Smooth muscle cell (in vitro differentiated cells): ENCODE measurements around the gene MTCL3.

ENCODE experiments used
- DNase-seq: peaks from one replicate; lab custom pipeline; 2025; ENCODE audit not compliant: unreplicated experiment; lab: John Stamatoyannopoulos, UW
- H2AFZ ChIP-seq: fragments of 200-600 bp; sonication (generic); 2 replicates; pipeline ENCODE4 v1.6.0; 2016; ENCODE audit warnings: antibody characterized with exemption, low read depth, mild to moderate bottlenecking
- H3F3A ChIP-seq: fragments of 200-600 bp; sonication (generic); 2 replicates; pipeline ENCODE4 v1.6.0; 2017; ENCODE audit warnings: antibody characterized with exemption, low read depth
- H3K27ac ChIP-seq: fragments of 200-600 bp; sonication (generic); 2 replicates; pipeline ENCODE4 v1.5.1; 2016; ENCODE audit warnings: low read depth, mild to moderate bottlenecking
- H3K27me3 ChIP-seq: fragments of 200-600 bp; sonication (generic); 2 replicates; pipeline ENCODE4 v1.6.1; 2016; ENCODE audit warnings: low read depth, mild to moderate bottlenecking
- H3K36me3 ChIP-seq: fragments of 200-600 bp; sonication (generic); 2 replicates; pipeline ENCODE4 v1.5.1; 2016; ENCODE audit warnings: low read depth
- H3K4me1 ChIP-seq: fragments of 200-600 bp; sonication (generic); 2 replicates; pipeline ENCODE4 v1.5.1; 2016; ENCODE audit warnings: low read depth
- H3K4me2 ChIP-seq: fragments of 200-600 bp; sonication (generic); 2 replicates; pipeline ENCODE4 v1.6.0; 2016; ENCODE audit warnings: mild to moderate bottlenecking
- H3K4me3 ChIP-seq: fragments of 200-600 bp; sonication (generic); 2 replicates; pipeline ENCODE4 v1.5.1; 2016; ENCODE audit warnings: mild to moderate bottlenecking
- H3K79me2 ChIP-seq: fragments of 200-600 bp; sonication (generic); 2 replicates; pipeline ENCODE4 v1.6.0; 2016; ENCODE audit warnings: low read depth, mild to moderate bottlenecking
- H3K9ac ChIP-seq: fragments of 200-600 bp; sonication (generic); 2 replicates; pipeline ENCODE4 v1.6.0; 2016; ENCODE audit warnings: low read depth
- H3K9me3 ChIP-seq: fragments of 200-600 bp; sonication (generic); replicated peaks from 2 replicates; pipeline ENCODE4 v1.5.1; 2016; ENCODE audit warnings: low read depth
- H4K20me1 ChIP-seq: fragments of 200-600 bp; sonication (generic); 2 replicates; pipeline ENCODE4 v1.6.0; 2016; ENCODE audit warnings: low read depth
- WGBS: methylation state at CpG from one replicate; pipeline ENCODE4 v1.1.7; 2016; ENCODE audit warnings: low lambda C conversion rate; 5-methylcytosine and 5-hydroxymethylcytosine counted together
- TF ChIP-seq, protein P1 (sequence below): fragments of 200-600 bp; sonication (generic); IDR thresholded peaks from 2 replicates; pipeline ENCODE4 v1.5.1; 2017; ENCODE audit warnings: borderline replicate concordance, mild to moderate bottlenecking, antibody characterized with exemption; ENCODE audit not compliant: insufficient read depth, poor library complexity, severe bottlenecking

Gene MTCL3

DNA sequence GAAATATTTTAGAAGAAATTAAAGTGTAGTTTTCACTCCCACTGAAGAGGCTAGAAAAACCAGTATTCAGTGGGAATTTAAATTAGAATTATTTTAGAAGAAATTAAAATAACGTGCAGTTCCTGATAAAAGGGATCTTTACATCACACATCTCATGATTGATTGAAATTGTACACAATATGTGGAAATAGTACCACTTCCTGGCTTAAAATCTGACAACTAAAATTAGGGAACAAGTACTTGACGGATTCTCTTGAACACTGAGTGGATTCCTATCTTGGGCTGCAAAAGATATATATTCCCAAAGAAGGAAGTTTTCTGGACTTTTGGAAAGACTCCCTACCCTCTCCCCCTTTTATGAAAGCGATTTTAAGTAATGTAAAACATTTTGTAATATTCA, 14.6 kb upstream of the MTCL3 start:
- Histone ChIP-seq H2AFZ (no peak overlapping the region), H4K20me1 (no peaks in the 10 kb centered on the region), H3K4me3 (no peak overlapping the region), H3K36me3 (no peaks in the 10 kb centered on the region), H3K9me3 (no peaks in the 10 kb centered on the region), H3K4me1 (no peaks in the 10 kb centered on the region), H3K27ac (no peak overlapping the region), H3F3A (no peaks in the 10 kb centered on the region), H3K27me3 (peaks cover 28% of the 10 kb centered on the region), H3K4me2 (no peak overlapping the region), H3K79me2 (no peaks in the 10 kb centered on the region), H3K9ac (no peak overlapping the region)
- TF ChIP-seq, protein P1, sequence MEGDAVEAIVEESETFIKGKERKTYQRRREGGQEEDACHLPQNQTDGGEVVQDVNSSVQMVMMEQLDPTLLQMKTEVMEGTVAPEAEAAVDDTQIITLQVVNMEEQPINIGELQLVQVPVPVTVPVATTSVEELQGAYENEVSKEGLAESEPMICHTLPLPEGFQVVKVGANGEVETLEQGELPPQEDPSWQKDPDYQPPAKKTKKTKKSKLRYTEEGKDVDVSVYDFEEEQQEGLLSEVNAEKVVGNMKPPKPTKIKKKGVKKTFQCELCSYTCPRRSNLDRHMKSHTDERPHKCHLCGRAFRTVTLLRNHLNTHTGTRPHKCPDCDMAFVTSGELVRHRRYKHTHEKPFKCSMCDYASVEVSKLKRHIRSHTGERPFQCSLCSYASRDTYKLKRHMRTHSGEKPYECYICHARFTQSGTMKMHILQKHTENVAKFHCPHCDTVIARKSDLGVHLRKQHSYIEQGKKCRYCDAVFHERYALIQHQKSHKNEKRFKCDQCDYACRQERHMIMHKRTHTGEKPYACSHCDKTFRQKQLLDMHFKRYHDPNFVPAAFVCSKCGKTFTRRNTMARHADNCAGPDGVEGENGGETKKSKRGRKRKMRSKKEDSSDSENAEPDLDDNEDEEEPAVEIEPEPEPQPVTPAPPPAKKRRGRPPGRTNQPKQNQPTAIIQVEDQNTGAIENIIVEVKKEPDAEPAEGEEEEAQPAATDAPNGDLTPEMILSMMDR: no peak
- DNase-seq: no peak
- 86% methylated on average over 3 of the region's 3 CpGs for WGBS

DNA sequence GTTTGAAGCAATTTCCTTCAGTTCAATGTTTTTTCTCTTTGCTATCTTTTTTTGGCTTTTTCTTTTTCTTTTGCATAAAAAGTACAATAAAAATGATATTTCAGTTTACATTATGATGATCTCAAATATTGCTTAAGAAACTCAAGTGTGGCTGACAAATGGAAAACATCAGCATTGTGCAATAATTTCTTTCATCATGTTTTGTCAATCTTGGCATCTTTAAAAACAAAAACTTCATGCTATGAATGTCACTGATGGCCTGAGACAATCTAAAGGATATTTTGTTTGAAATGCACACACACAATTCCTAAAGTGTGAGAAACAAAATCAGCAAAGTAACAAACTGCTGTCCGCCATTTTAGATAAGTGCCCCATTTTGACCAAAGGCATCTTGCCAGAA, 13.9 kb upstream of the MTCL3 start:
- H3K36me3 ChIP-seq: no peaks in the 10 kb centered on the region

DNA sequence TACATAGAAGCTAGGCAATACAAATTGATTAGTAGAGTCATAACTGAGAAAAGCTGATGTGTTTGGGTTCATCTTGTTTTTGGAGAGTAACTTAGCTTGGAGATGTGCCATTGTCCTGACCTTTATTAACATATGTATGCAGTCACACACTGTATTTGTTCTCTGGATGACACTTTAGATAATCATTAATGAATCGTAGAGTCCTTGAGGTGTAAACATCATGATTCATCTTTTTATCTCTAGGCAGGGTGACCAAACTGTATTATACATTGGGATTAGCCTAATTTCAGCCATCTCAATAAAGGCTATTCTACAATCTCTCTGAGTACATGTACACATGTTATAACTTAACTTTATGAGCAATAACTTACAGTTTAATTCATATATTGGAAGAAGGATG, 3.6 kb upstream of the MTCL3 start:
- no peak overlapping the region for H3K4me2 ChIP-seq
- H3K4me1 ChIP-seq: peaks cover 3% of the 10 kb centered on the region
- H3K4me3 ChIP-seq: no peak overlapping the region
- H3K9me3 ChIP-seq: no peaks in the 10 kb centered on the region
- no peaks in the 10 kb centered on the region for H3F3A ChIP-seq
- no peak overlapping the region for H2AFZ ChIP-seq
- no peak for DNase-seq
- no peaks in the 10 kb centered on the region for H3K79me2 ChIP-seq
- no peak overlapping the region for H3K9ac ChIP-seq
- H4K20me1 ChIP-seq: no peaks in the 10 kb centered on the region
- no peaks in the 10 kb centered on the region for H3K36me3 ChIP-seq
- WGBS: 84% methylated on average over 1 of the region's 1 CpG
- H3K27ac ChIP-seq: no peak overlapping the region
- H3K27me3 ChIP-seq: peaks cover 33% of the 10 kb centered on the region
- TF ChIP-seq, protein P1: no peak

More for the DNA sequence above, 13.9 kb upstream of the MTCL3 start:
- TF ChIP-seq, protein P1: no peak
- Histone ChIP-seq H3K4me2 (no peak overlapping the region), H3K79me2 (no peaks in the 10 kb centered on the region), H4K20me1 (no peaks in the 10 kb centered on the region), H3K27me3 (peaks cover 28% of the 10 kb centered on the region), H3K9me3 (no peaks in the 10 kb centered on the region), H3K9ac (no peak overlapping the region), H3K4me3 (no peak overlapping the region), H3K27ac (no peak overlapping the region), H3K4me1 (no peaks in the 10 kb centered on the region), H2AFZ (no peak overlapping the region), H3F3A (no peaks in the 10 kb centered on the region)
- DNase-seq: no peak
- 97% methylated on average over 1 of the region's 1 CpG for WGBS

DNA sequence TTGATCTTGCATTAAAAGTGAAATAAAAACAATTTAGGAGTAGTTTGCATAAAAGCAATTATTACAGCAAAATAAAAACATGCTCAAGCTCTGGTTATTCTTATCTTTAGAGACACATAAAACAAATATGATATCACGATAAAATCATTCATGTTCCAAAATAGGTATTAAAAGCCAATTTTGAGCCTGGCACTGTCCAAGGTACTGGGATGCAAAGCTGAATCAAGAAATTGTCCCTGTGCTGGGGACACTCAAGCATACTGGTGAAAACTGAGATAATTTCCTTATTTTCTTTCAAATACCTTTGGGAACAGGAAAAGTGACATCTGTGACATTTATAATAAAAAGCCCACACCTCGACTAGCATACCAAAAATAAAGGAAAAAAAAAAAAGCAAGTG, 931 bp upstream of the MTCL3 start:
- H3K4me2 ChIP-seq: no peak overlapping the region
- no peak overlapping the region for H3K9ac ChIP-seq
- peaks cover 6% of the 10 kb centered on the region for H3F3A ChIP-seq
- no peaks in the 10 kb centered on the region for H4K20me1 ChIP-seq
- H3K79me2 ChIP-seq: no peaks in the 10 kb centered on the region
- H3K4me3 ChIP-seq: no peak overlapping the region
- TF ChIP-seq, protein P1: no peak
- DNase-seq: no peak
- 33% methylated on average over 2 of the region's 2 CpGs for WGBS
- no peak overlapping the region for H2AFZ ChIP-seq
- peaks cover 3% of the 10 kb centered on the region for H3K4me1 ChIP-seq
- peaks cover 43% of the 10 kb centered on the region for H3K27me3 ChIP-seq
- H3K9me3 ChIP-seq: no peaks in the 10 kb centered on the region
- H3K27ac ChIP-seq: no peak overlapping the region
- H3K36me3 ChIP-seq: no peaks in the 10 kb centered on the region
